Stimulated activated CD8-positive, alpha-beta memory T cell treated with anti-CD3 and anti-CD28 coated beads, Interleukin-7, amount 100 ng/mL, for 1 hour (primary cell): Measurements from ENCODE around the gene SHH.

Experiments
- DNase-seq, 2 donors: peaks; one replicate each; pipeline ENCODE4 v3.0.0-alpha.2; 2020; ENCODE audit warnings: low read depth in 2 of 2

SHH gene

DNA sequence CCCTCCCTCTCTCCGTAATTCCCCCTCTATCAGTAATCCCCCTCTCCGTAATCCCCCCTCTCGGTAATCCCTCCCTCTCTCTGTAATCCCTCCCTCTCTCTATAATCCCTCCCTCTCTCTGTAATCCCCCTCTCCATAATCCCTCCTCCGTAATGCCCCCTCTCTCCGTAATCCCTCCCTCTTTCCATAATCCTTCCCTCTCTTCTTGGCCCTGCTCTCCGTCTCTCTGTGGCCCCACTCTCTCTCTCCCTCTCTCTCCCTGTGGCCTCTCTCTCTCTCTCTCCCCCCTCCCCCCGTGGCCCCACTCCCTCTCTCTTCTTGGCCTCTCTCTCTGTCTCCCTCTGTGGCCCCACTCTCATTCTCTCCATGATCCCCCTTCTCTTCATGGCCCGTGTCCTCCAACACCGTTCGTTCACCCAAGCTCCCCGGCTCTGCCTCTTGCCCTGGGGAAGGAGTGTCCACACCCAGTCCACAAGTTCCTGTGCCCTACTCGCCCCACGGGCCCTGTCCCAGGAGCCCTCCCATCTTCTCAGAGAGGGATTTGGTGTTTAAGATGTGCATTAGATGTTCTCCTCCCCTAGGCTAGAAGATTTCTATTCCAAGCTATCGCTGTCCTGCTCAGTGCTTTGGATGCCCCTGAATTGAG is 19.8 kb downstream of the SHH start:
- DNase-seq: no peak

DNA sequence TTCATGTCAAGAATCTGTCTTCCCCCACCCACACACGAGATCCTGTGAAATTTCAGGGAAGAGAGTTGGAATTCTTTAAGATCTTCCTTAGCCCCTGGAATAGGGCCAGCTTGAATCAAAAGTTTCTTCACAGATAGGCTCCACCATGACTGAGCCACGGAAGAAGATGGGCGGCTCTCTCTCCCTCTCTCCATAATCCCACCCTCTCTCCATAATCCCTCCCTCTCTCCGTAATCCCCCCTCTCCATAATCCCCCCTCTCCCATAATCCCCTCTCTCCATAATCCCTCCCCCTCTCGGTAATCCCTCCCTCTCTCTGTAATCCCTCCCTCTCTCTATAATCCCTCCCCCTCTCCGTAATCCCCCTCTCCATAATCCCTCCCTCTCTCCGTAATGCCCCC is 20.4 kb downstream of the SHH start:
- DNase-seq: no peak

DNA sequence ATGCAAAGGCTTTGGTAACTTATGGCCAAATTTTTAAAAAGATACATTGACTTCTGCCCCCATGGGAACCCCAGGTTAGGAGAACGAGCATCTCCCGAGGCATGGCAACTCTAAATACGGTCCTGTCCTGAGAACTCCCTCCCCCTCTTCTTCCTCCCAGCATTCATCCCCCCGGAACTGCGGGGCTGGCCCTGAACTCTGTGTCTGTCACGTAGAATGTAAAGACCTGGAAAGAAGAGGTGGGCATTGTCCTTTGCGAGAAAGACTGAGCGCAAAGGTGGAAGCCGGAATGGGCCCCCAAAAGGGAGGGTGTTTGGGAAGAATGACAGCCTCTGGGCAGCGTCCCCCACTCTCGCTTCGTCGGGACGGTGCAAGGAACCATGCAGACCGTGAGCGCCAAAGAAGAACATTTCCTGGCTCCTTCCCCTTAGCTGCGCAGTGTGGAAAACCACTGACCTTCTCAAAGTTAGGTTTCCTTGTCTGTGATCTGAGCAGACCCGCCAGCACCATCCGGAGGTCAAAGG is 21.0 kb downstream of the SHH start:
- DNase-seq: no peak

DNA sequence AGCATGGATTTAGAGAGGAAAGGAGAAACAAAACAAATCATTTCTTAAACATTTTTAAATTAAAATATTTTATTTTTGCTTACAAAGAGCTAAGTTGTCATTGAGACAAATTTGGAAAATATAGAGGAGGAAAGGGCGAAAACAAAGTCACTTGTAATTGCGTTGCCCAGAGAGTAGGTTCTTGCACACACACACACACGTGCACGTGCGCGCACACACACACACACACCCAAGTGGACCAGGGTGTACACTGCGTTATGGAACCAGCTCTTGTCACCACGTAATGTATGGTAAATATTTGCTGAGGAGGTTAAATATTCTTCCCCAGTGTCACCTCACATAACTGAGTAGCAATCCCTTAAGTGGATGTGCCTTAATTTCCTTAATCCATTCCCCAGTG is 21.6 kb downstream of the SHH start:
- no peak for DNase-seq

DNA sequence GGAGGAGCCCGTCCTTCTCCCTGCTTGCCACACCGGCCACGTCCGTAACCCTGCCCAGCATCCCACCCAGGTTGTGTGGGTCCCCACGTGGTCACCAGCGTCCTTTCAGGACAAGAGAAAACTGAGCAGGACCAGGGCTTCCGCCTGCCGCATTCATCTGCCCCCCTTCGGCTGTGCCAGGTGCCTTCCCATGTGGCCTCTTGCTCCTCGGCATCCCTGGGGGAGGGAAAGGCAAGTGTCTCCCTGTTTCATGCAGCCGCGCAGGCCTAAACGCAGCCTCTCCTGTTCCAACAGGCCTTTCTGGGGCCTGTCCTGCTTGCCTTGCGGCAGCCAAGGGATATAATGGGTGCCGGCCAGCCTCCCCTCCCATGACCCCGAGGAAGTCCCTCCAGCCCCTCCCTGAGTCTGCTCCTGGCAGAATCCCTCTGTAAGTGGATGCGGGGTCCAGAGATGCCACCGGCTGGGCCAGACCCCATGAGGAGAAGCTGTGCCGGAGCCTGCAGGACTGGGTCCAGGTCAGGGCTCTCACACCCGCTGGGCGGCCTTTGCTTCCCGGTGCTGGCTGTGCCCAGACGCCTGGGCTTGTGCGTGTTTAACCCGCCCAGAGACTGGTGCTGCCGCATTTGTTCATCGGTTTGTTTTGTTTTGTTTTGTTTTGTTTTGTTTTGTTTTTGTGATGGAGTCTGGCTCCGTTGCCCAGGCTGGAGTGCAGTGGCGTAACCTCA is 23.1 kb downstream of the SHH start:
- DNase-seq: no peak

DNA sequence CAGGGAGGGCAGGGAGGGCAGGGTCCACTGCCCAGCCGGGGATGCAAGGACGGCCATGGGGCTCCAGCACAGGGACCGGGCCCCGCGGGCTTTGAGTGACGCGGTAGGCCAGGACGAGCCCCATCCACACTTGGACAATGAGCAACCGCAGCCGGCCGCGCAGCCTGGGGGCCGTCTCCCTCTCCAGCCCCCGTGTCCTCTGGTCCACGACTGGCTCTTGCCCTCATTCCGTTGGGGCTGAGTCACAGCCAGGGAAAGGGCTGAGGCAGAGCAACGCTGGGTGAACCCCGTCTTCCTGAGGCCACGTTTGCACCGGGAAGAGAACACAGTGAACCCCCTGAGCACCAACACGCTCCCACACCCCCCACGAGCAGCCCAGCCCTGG is 23.7 kb downstream of the SHH start:
- no peak for DNase-seq

DNA sequence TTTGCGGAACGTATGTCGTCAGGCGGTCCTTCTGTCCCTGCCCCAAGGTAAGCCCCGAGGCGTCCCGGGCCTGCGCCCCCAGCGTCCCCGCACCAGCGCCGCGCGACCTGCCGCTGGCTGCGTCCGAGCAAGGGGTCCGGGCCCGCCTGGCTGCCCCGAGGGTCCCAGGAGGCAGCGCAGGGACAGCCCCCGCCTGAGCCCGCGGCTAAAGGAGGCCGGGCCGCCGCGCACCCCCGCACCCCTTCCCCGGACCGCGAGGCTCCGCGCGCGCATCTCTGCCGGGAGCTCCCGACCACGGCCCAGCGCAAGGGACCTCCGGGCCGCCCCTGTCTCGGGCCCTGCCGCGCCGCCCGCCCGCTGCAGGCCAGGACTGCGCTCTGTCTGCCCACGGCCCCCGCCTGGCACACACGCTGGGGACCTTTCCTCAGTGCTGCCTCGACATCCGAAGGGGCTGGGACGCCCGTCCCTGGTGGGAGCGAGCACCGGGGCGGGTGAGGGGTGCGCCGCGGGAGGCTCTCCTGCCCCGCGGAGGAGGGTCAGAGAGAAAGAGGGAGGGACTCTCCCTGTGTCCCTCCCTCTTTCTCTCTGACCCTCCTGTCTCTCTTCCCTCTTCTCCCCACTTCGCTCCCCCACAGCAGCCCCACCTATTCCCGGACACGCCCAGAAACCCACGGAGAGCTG is 25.0 kb downstream of the SHH start:
- no peak for DNase-seq

DNA sequence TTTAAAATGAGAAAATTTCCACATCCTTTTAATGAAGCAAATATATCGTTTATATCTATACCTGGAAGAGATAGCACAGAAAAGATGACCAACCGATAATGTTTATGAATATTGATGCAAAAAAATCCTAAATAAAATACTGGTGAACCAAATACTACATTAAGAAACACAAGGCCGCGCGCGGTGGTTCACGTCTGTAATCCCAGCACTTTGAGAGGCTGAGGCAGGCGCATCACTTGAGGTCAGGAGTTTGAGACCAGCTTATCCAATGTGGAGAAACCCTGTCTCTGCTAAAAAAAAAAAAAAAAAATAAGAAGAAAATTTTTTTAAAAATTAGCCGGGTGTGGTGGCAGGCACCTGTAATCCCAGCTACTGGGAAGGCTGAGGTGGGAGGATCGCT is 25.8 kb downstream of the SHH start:
- DNase-seq: no peak

DNA sequence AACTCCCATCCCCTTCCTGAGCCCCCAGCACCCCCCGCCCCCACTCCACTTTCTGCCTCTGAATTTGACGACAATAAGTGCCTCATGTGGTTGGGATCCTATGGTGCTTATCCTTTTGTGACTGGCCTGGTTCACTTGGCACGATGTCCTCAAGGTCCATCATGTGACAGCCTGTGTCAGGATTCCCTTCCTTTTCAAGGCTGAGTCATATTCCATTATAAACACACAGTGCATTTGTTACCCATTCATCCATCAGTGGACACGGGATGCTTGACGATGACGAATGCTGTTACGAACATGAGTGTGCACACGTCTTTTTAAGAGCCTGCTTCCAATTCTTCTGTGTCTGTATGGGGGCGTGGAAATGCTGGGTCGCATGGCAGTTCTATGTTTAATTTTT is 26.7 kb downstream of the SHH start:
- no peak for DNase-seq

DNA sequence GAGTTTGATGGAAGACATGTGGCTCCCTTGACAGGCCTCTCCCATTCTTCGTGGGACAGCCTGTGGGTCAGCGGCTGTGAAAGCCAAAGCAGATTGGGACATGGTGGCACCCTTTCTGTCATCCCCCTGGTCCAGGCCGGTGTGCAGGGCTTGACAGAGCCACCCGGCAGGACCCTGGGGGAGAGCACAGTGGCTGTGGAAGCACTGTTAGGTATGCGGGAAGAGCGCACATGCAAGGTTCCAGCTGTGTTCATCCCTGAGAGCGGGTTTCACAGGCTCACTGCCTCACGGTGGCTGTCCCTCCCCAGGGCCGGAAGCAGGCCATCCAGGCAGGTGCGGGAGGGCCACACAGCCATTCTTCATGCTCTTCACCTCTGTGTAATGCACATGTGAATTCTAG is 29.8 kb downstream of the SHH start:
- no peak for DNase-seq

DNA sequence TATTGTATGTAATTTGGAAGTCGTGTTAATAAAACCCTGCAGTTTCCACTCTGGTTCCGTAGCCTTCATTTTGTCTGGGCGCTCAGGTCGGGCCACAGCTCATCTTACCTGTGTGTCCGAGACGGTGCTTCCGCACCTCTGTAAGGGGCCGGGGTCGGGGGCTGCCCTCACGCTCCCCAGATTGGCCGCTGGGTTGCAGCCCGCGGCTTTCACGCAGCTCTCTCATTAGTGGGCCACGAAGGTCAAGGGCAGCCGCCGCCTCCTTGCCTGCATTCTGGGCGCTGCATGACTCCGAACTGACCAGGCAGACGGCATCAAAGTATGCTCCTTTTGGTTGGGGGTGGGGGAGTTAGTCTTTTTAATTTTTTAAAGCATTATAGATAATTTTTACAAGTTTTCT is 30.8 kb downstream of the SHH start:
- no peak for DNase-seq

DNA sequence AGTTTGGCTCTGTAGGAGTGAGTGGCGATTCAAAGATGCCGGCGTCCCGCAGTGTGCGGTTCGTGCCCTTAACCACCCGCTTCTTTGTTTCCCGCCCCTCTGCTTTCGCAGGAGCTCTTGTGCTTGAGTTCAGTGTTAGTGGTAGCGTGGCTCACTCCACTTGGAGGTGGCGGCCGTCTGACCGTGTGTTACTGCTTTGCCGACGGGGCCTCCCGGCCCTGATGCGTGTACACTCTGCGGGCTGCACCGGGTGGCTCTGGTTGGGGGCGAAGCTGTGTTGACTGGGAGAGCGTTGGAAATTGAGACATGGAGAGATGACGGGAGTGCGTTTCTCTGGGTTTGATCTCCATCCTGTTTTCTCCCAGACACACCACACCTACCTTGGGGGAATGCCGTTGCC is 31.4 kb downstream of the SHH start:
- no peak for DNase-seq

DNA sequence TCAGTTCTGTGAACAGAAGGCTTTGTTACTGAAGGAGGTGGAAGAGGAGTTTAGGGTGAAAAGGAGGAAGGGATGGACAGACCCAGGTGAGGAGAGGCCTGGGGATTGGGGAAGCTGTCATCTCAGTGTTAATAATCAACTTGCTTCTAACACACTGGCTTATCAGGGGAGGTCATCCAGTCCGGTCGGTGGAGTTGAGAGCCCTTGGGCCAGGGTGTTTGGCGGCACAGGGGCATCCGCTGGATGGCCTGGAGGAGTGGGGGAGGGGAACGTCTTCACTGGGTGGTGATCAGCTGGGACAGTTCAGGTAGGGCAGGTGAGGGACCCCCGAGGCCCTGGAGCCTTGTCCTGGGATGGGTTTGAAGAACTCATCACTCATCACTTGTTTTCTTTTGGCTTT is 33.9 kb downstream of the SHH start:
- no peak for DNase-seq

DNA sequence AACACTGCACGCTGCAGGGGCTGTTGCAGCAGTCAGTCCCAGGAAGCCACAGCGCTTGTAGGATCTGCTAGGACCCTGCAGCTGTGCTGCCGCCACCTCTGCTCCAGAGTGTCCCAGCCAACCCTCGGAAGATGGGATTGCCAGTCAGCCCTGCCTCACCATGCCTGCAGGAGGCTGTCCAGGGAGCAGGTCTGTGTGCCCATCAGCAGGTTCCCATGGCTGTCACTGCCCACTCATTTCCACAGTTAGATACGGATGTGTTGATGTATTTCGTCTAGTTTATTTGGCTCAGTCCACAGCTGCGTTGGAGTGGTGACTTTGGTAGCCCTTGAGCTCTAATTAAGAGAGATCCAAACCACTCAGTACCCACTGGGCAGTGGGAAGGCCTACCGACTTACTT is 35.7 kb downstream of the SHH start:
- no peak for DNase-seq

DNA sequence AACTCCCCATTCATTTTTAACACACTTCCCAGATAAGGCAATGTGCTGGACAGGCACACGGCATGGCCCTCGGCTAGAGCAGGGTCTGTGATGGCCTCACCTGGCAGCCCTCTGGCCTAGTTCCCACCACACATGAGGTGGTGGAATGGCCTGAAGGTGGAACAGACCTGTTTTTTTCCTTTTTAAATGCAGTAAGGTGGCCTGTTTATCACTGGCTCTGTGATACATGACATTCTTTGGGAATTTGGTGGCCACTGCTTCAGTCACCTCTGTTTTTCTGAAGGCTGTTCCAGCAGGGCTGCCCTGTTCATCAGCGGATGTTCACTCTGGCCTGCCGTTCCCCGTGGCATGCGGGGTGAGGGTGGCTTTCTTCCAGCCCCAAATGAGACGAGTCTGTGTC is 36.6 kb downstream of the SHH start:
- DNase-seq: no peak

DNA sequence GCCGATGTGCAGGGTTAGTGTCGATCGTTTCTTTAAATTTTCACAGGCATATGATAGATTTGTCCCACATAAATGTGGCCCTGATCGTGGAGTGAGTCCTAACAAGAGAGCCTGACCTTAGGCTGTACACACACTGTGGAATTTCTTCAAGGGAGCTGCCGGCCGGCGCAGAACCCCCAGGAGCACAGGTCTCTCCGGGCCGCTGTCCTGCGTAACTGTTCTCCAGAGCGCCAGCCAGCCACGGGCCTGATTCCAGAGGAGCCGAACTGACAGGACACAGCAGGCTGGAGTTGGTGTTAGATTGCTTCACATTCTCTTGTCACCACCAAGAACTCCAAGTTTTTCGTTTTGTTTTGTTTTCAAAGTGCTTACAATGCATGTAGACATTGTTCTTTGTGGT is 37.3 kb downstream of the SHH start:
- no peak for DNase-seq

DNA sequence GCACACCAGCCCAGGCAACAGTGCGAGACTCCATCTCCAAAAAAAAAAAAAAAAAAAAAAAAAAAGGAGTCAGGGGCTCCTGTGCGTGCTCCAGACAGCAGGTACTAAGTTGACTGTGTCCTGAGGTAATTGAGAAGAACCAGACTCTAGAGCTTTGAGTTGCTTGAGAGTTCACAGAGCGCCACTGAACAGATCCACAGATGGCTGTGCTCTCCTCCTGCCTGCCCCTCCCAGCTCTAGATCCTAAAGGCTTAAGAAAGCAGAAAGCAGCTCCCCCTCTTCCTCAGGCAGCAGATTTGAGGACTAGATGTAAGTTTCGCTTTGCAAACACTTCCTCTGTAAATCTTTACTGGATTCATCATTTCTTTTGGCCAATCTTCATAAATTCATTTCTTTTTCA is 38.7 kb downstream of the SHH start:
- DNase-seq: no peak

DNA sequence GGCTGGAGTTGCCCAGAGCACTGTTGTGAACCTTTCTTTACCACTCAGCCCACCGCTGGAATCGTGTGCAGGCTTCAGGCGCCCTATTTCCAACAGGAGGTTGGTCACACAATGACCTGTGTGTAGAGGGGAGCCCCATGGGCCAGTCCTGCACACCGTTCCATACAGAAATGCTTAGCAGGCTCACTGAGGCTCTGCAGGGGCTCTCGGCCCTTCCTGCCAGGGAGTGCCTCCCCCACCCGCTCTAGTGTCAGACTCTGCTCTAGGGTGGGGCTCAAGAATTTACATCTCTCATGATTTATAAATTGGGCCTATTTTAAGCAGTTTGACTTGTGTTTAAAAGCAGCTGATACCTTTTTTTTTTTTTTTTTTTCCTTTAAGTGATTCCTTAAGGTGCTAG is 42.0 kb downstream of the SHH start:
- no peak for DNase-seq

DNA sequence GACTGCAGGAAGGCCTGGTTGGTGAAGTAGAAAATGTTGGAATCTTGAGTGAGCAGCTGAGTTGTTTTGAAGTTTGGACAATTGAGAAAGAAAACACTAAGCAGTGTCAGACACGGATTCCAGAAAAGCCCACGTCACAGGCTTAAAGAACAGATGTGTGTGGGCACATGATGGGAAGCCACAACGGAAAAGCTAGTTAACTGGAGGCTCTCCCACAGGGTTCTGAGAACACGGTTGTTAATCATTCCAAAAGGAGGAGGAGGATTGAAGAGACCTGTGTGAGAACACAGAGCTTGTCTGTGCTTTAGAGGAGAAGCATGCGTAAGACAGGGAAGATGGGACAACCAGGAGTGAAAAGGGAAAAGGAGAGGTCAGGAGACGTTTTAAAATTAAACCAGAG is 42.6 kb downstream of the SHH start:
- no peak for DNase-seq

DNA sequence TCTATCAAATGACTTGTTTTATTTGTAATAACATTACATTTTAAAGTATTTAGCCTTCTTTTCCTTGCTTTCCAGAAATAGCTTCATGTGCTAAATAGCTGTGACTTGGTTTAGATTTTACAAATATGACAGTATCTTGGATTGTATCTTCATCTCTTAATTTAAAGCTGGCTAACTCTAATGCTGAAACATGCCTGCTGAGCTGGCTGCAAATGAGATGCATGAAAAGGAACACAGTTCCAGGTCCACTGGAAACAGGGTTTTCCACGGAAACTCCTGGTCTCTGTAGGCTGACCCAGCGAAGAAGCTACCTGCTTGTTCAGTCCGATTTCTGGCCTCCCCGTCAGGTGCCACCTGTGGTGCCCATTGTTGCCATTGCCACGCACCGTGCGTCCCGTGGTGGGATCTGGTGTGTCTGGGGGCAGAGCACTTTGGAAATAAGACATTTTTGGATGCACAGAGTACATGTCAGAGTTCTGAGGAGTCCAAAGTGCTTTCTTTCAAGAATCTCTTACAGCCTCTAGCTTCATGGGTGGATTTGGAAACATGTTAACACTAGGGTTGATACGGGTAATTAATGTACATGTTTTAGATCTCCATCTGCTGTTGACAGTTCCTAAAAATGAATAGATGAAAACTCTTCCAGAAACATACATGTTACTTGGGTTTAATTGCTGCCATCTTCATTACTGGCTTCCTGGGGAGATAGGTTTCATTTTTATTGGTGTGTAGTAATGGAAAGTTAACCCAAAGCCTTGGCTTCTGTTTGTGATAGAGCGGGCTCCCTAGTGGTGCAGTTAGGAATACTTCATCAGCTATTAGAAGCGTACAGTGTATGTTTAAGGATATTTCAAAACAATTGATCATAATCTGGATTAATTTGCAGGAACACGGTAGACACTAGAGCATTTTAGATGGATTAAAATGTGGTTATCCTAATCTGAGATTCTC is 45.0 kb downstream of the SHH start:
- DNase-seq: no peak

DNA sequence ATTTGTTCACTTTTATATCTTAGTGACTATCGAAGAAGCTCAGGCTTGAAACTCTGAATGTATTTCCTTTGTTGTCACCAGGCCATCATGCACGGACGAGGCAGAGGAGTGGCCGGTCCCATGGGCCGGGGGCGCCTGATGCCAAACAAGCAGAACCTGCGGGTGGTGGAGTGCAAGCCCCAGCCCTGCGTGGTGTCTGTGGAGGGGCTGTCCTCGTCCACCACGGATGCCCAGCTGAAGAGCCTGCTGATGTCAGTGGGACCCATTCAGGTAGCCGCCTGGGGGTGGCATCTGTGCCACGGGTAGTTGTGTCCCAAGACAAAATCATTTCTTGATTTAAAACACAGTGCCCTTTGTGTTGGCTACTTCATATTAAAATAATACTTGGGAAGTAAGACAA is 45.9 kb downstream of the SHH start:
- DNase-seq: no peak

DNA sequence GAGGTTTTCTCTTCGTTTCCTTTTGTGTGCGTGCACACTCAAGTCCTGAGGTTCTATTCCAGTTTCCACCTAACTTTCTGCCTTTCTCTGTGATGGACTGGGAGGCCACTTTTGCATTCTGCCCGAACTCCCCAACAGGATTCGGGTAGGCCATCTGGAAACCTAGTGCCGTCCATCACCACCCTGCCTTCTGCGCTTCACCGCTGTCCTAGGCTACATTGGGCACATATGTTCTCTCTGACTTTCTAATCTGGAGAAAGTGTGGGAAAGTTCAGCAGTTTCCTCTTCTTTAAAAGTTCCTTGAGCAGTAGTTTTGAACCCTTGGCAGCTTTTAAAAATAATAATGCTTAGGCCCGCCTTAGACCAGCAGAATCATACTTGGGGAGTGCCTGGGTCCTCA is 46.8 kb downstream of the SHH start:
- no peak for DNase-seq
